K562 (cell line): Measurements from ENCODE around the gene RPTN. TPM values are rescaled to one million over a fixed set of nuclear protein-coding genes. Genes with fewer than 3 reads are reported as not detected.

Source experiments
- ATAC-seq: fragments of 200-7000 bp; cut with Tn5 transposase; 3 replicates; pipeline ENCODE4 v1.9.1; 2020; ENCODE audit warnings: moderate library complexity
- BruUV-seq: library from RNA; stranded (reverse); fragments of 400-500 nt; replicated peaks from 2 replicates; lab custom pipeline; 2021; lab: Mats Ljungman, UMichigan
- CTCF ChIA-PET: fragments of 300-600 bp; formaldehyde crosslinking; extraction: SDS; loops from one replicate; lab custom pipeline; 2021; ENCODE audit warnings: low intra/inter-chr PET ratio; lab: Yijun Ruan, JAX
- POLR2A ChIA-PET: fragments of 300-600, 350-650 bp; sonication (Branson Sonifier 250); formaldehyde crosslinking; extraction: SDS; loops from one replicate; lab custom pipeline; 2021; ENCODE audit warnings: antibody characterized with exemption, inconsistent platforms; lab: Yijun Ruan, JAX
- DNase-seq, 4 experiments: peaks; one replicate each; pipeline versions ENCODE4 v3.0.0 to v3.0.0-alpha.2; 2011 to 2018; ENCODE audit warnings: low spot score in 3 of 4, mixed read lengths in 3 of 4; ENCODE audit errors: extremely low read depth in 1 of 4
- FAIRE-seq: peaks from 2 replicates; lab custom pipeline; 2011; peaks lifted over from hg19 to GRCh38; lab: Jason Lieb, UNC
- H2AFZ ChIP-seq: 2 replicates; pipeline ENCODE4 v1.6.0; 2011; ENCODE audit warnings: low read depth, low read length, control low read depth, inconsistent platforms
- H3K27ac ChIP-seq: fragments of 200-600 bp; 3 replicates; pipeline ENCODE4 v1.8.0; 2011; ENCODE audit warnings: low read depth, mild to moderate bottlenecking, control low read depth, inconsistent platforms, low read length, moderate library complexity, mixed read lengths; ENCODE audit errors: extremely low read depth
- H3K27me3 ChIP-seq, 2 experiments: fragments of 300-600 bp in 1 of 2; 2 replicates in 1 of 2; 3 replicates in 1 of 2; pipeline versions ENCODE4 v1.6.0 to v1.8.0; 2011; ENCODE audit warnings: inconsistent platforms in 2 of 2, low read length in 2 of 2, mild to moderate bottlenecking in 1 of 2, mixed read lengths in 1 of 2, moderate library complexity in 1 of 2; ENCODE audit not compliant: control insufficient read depth in 2 of 2, insufficient read depth in 2 of 2
- H3K36me3 ChIP-seq: fragments of 300-600 bp; 3 replicates; pipeline ENCODE4 v1.8.0; 2011; ENCODE audit warnings: mild to moderate bottlenecking, low read length, inconsistent platforms; ENCODE audit not compliant: control insufficient read depth, insufficient read depth
- H3K4me1 ChIP-seq, 2 experiments: fragments of 200-600 bp in 1 of 2; replicated peaks in 1 of 2; 2 replicates in 1 of 2; 3 replicates in 1 of 2; pipeline versions ENCODE4 v1.5.1 to v1.8.0; 2011; ENCODE audit warnings: inconsistent platforms in 2 of 2, low read length in 2 of 2, mild to moderate bottlenecking in 1 of 2, mixed read lengths in 1 of 2, moderate library complexity in 1 of 2; ENCODE audit not compliant: control insufficient read depth in 2 of 2, insufficient read depth in 2 of 2
- H3K4me2 ChIP-seq: 2 replicates; pipeline ENCODE4 v1.6.1; 2011; ENCODE audit warnings: low read length, control low read depth, inconsistent platforms, mixed read lengths; ENCODE audit not compliant: insufficient read depth
- H3K4me3 ChIP-seq: fragments of 200-600 bp; sonication (generic), shearing (Covaris generic); 2 replicates; pipeline ENCODE4 v1.5.1; 2016; ENCODE audit warnings: control low read depth, inconsistent platforms
- H3K79me2 ChIP-seq: fragments of 200-600 bp; 3 replicates; pipeline ENCODE4 v1.8.0; 2011; ENCODE audit warnings: low read length, inconsistent platforms; ENCODE audit not compliant: control insufficient read depth, insufficient read depth
- H3K9ac ChIP-seq, 2 experiments: 2 replicates each; pipeline versions ENCODE4 v1.6.0 to v1.6.1; 2011; ENCODE audit warnings: low read depth in 2 of 2, low read length in 2 of 2, control low read depth in 1 of 2, inconsistent platforms in 1 of 2, mild to moderate bottlenecking in 1 of 2, mixed read lengths in 1 of 2; ENCODE audit not compliant: insufficient read depth in 1 of 2
- H3K9me1 ChIP-seq: one replicate; pipeline ENCODE4 v1.6.0; 2011; ENCODE audit warnings: inconsistent platforms, mild to moderate bottlenecking, low read length, moderate library complexity; ENCODE audit not compliant: control insufficient read depth, insufficient read depth
- H3K9me3 ChIP-seq: replicated peaks from 2 replicates; pipeline ENCODE4 v1.5.1; 2011; ENCODE audit warnings: low read depth, low read length, inconsistent platforms; ENCODE audit not compliant: control insufficient read depth, insufficient read depth
- H4K20me1 ChIP-seq: replicated peaks from 2 replicates; pipeline ENCODE4 v1.6.1; 2011; ENCODE audit warnings: low read length, inconsistent platforms, mixed read lengths; ENCODE audit not compliant: control insufficient read depth, insufficient read depth
- CCNT2 ChIP-seq: IDR thresholded peaks from 2 replicates; pipeline ENCODE4 v1.6.1; 2011; ENCODE audit warnings: borderline replicate concordance, low read depth, mild to moderate bottlenecking, moderate library complexity, mixed read lengths, low read length; ENCODE audit not compliant: insufficient read length; ENCODE audit errors: extremely low read depth
- CSDE1 ChIP-seq, 2 experiments: fragments of 450-650 bp; IDR thresholded peaks; 2 replicates each; pipeline ENCODE4 v1.6.1; 2016; ENCODE audit warnings: mild to moderate bottlenecking in 1 of 2
- HSF4 ChIP-seq: fragments of 250-450 bp; sonication (Bioruptor Pico); IDR thresholded peaks from 2 replicates; pipeline ENCODE4 v2.1.2; 2022; ENCODE audit warnings: mild to moderate bottlenecking, moderate library complexity, borderline replicate concordance
- JUNB ChIP-seq: fragments of 450-650 bp; formaldehyde crosslinking; conservative IDR thresholded peaks from 2 replicates; pipeline ENCODE4 v1.4.0; 2020; ENCODE audit warnings: mild to moderate bottlenecking
- JUND ChIP-seq, 2 experiments: IDR thresholded peaks; 2 replicates in 1 of 2; 3 replicates in 1 of 2; pipeline ENCODE4 v1.6.1; 2011; ENCODE audit warnings: borderline replicate concordance in 2 of 2, low read depth in 2 of 2, low read length in 2 of 2, improper control_type of control experiment in 1 of 2, missing biosample characterization in 1 of 2, missing genetic modification characterization in 1 of 2, missing genetic modification reagents in 1 of 2
- NFATC3 ChIP-seq: fragments of 450-650 bp; IDR thresholded peaks from 2 replicates; pipeline ENCODE4 v1.6.1; 2017; ENCODE audit warnings: mild to moderate bottlenecking
- SPI1 ChIP-seq: IDR thresholded peaks from 2 replicates; pipeline ENCODE4 v1.6.1; 2011; ENCODE audit warnings: low read depth, low read length, control low read depth, borderline replicate concordance
- WGBS: fragments of 100-300 bp; shearing (Covaris generic); methylation state at CpG from one replicate; pipeline ENCODE4 v1.1.6; 2016; ENCODE audit warnings: low coverage, mixed read lengths; ENCODE audit not compliant: insufficient coverage; ENCODE audit errors: missing lambda C conversion rate; 5-methylcytosine and 5-hydroxymethylcytosine counted together
- in situ Hi-C: fragments of 300-500 bp; cut with MboI; formaldehyde crosslinking; loops from 4 replicates; pipeline ENCODE4 v1.15.0; 2018; ENCODE audit warnings: inconsistent platforms, mixed read lengths
- intact Hi-C: fragments of 100-400 bp; cut with micrococcal nuclease; formaldehyde crosslinking; loops from 2 replicates; pipeline ENCODE4 v1.14.2; 2022
- polyA plus RNA-seq, 8 experiments: library from polyadenylated mRNA; depleted of rRNA in 4 of 8; stranded (reverse) in 5 of 8; unstranded in 3 of 8; fragments of >200 nt; fragmentation: Nextera tagmentation in 2 of 8; fragmentation: Illumina TruSeq in 1 of 8; extraction: Ambion mirVana in 2 of 8; extraction: Trizol in 1 of 8; gene quantifications; 2 replicates each; pipeline versions ENCODE4 v1.2.1 to v1.2.3, GENCODE V29; 2011 to 2014; ENCODE audit warnings: inconsistent platforms in 1 of 8, missing spikeins in 1 of 8
- total RNA-seq, 7 experiments: library from RNA; depleted of rRNA in 6 of 7; stranded (reverse); fragments of >200 nt in 6 of 7; fragmentation: Illumina TruSeq in 2 of 7; extraction: Trizol in 2 of 7; gene quantifications; 2 replicates each; pipeline versions ENCODE4 v1.2.1 to v1.2.3, GENCODE V29; 2011 to 2021; ENCODE audit warnings: low replicate concordance in 1 of 7

The RPTN gene
- total and polyA plus RNA-seq, 9 of the 15 experiments (the other 6 are each of a cell fraction or from before 2014, with no cell fraction given) = not detected

GRCh38 chr1:152165286-152166077 lies 6.5 kb upstream of the RPTN start:
- ChIA-PET CTCF (no interaction called here), POLR2A (no interaction called here)
- Histone ChIP-seq H3K9ac (no peak overlapping the region), H2AFZ (no peak overlapping the region), H3K9me1 (no peaks in the 10 kb centered on the region), H3K79me2 (no peaks in the 10 kb centered on the region), H3K4me3 (no peak overlapping the region), H3K27ac (no peak overlapping the region), H3K4me2 (no peak overlapping the region), H4K20me1 (no peaks in the 10 kb centered on the region), H3K4me1 (no peaks in the 10 kb centered on the region), H3K36me3 (no peaks in the 10 kb centered on the region), H3K27me3 (no peaks in the 10 kb centered on the region), H3K9me3 (no peaks in the 10 kb centered on the region)
- 1% methylated on average over 4 of the region's 4 CpGs for WGBS
- no peak for ATAC-seq
- intact Hi-C loops (no loop called here), in situ Hi-C loops (no loop called here)
- TF ChIP-seq SPI1 = peak; percentile 53; the same call in 1 of the 2 replicates
- no peak for TF ChIP-seq CCNT2
- DNase-seq = no peak
- no peak for FAIRE-seq
- no TSS peak for BruUV-seq

GRCh38 chr1:152164517-152165136 lies 5.6 kb upstream of the RPTN start:
- Histone ChIP-seq H3K4me2 (no peak overlapping the region), H3K4me3 (no peak overlapping the region), H4K20me1 (no peaks in the 10 kb centered on the region), H3K27ac (no peak overlapping the region), H3K9me3 (no peaks in the 10 kb centered on the region), H3K27me3 (no peaks in the 10 kb centered on the region), H3K4me1 (no peaks in the 10 kb centered on the region), H3K9ac (no peak overlapping the region), H3K36me3 (no peaks in the 10 kb centered on the region), H2AFZ (no peak overlapping the region), H3K79me2 (no peaks in the 10 kb centered on the region), H3K9me1 (no peaks in the 10 kb centered on the region)
- no peak for ATAC-seq
- FAIRE-seq = no peak
- no TSS peak for BruUV-seq
- 0% methylated on average over 2 of the region's 2 CpGs for WGBS
- intact Hi-C loops = no loop called here
- ChIA-PET CTCF (no interaction called here), POLR2A (interaction anchor here (1.4 kb wide), 1 partner anchor 11 kb away, joined by 3 read pairs; no protein-coding TSS in a partner anchor)
- no peak for DNase-seq
- in situ Hi-C loops = no loop called here
- TF ChIP-seq HSF4 (CRISPR knock-in tag) (no peak), JUND (IDR thresholded peaks at IDR 0.05; ENCODE audit: borderline replicate concordance, low read depth, low read length) (no peak), JUND (tag; IDR thresholded peaks at IDR 0.05; ENCODE audit: borderline replicate concordance, low read depth, low read length) (no peak), CSDE1 (IDR thresholded peaks at IDR 0.05) (no peak), JUNB (CRISPR knock-in tag) (no peak), NFATC3 (no peak)
